Right cardiac atrium (tissue), 5 donors: ENCODE measurements around the gene LUC7L. TPM values are rescaled to one million over a fixed set of nuclear protein-coding genes. Genes with fewer than 3 reads are reported as not detected.
"Not testable (repeated sequence)": the region's sequence is repeated elsewhere in the genome, so short reads cannot be mapped to it uniquely, and the experiment has no call there.

Experiments
- ATAC-seq, 2 donors: fragments of 200-7000 bp; cut with Tn5 transposase; one replicate each; pipeline versions ENCODE4 v1.8.0 to v1.9.1; 2020; ENCODE audit warnings: moderate library complexity in 2 of 2, mild to moderate bottlenecking in 1 of 2
- DNase-seq, 3 donors: peaks; one replicate each; pipeline ENCODE4 v3.0.0-alpha.2; 2020
- H3K27ac ChIP-seq: one replicate; pipeline ENCODE4 v1.5.1; 2013; ENCODE audit warnings: mild to moderate bottlenecking, low read length, control low read depth, moderate library complexity
- H3K27me3 ChIP-seq: one replicate; pipeline ENCODE4 v1.6.1; 2013; ENCODE audit not compliant: control insufficient read depth, insufficient read depth
- H3K4me1 ChIP-seq: one replicate; pipeline ENCODE4 v1.6.1; 2013; ENCODE audit warnings: low read length; ENCODE audit not compliant: control insufficient read depth, insufficient read depth
- H3K4me3 ChIP-seq: one replicate; pipeline ENCODE4 v1.5.1; 2013; ENCODE audit warnings: low read length, control low read depth
- H3K9me3 ChIP-seq: one replicate; pipeline ENCODE4 v1.6.1; 2013; ENCODE audit warnings: low read length; ENCODE audit not compliant: control insufficient read depth
- WGBS: extraction: QIAGEN DNeasy Blood & Tissue Kit; methylation state at CpG from one replicate; pipeline ENCODE4 v1.1.7; 2013; 5-methylcytosine and 5-hydroxymethylcytosine counted together
- intact Hi-C, 4 donors: fragments of 100-400 bp; cut with DNase I; formaldehyde crosslinking; loops; one replicate each; pipeline versions ENCODE4 v1.11.0 to v1.14.0; 2022 to 2023
- polyA plus RNA-seq: library from polyadenylated mRNA; stranded (reverse); fragments of 200-250 nt; gene quantifications from one replicate; pipeline ENCODE4 v1.2.3, GENCODE V29; 2013
- total RNA-seq, 4 donors: library from RNA; stranded (reverse); fragmentation: NEBNext Ultra II Directional; extraction: Animal tissue kit (Norgen Biotek cat#: 25700); gene quantifications; one replicate each; pipeline ENCODE4 v1.2.1, GENCODE V29; 2021
- donor health status: healthy with polysubstance abuse.
- donor health status: DM: no; HTN: yes; CAD: no.
- donor health status: DM: no; HTN: no; CAD: no.
- donor health status: DM: no; HTN: yes; CAD: no; lungs with severe emphysema.
- donor health status: DM: yes; HTN: yes; CAD: no.

LUC7L gene
- total and polyA plus RNA-seq, 5 donors, result 28.1 to 32.1 (median 30.9) TPM

DNA sequence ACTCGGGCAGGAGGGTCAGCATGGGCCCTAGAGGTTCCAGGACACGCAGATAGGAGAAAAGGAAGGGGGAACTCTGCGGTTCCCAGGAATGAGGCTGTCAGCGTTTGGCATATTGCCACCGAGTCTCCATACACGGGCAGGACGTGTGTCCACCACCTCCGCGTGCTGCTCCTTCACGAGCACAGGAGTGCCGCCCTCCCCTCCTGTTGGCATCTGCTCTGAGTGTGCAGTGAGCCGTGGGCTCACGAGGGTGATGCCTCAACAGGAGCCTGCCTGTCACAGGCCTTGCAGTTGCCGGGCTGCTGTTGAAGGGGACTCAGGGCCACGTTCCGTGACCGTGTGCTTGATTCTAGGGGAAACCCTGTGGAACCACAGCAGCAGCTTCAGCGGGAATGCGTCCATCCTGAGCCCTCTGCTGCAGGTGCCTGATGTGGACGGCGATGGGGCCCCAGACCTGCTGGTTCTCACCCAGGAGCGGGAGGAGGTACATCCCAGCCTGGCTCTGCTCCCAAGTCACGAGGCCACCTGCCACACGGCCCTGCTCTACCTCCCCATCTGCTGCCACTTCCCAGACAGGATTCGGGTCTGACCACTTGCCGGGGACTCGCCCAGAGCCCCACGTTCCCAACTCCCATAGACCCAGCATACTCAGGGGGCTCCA is 31.9 kb upstream of the LUC7L start:
- no peaks in the 10 kb centered on the region for H3K9me3 ChIP-seq
- H3K4me3 ChIP-seq, result no peak overlapping the region
- 73% methylated on average over 28 of the region's 28 CpGs for WGBS
- DNase-seq (peak in 2 of 3 donors; percentile 65 to 76), ATAC-seq (peak; percentile 30 to 42)
- H3K27me3 ChIP-seq, result no peaks in the 10 kb centered on the region
- no peaks in the 10 kb centered on the region for H3K4me1 ChIP-seq
- no peak overlapping the region for H3K27ac ChIP-seq
- intact Hi-C loops, result no loop called here

- Histone ChIP-seq H3K4me1 (no peaks in the 10 kb centered on the region), H3K27ac (no peak overlapping the region), H3K27me3 (no peaks in the 10 kb centered on the region), H3K9me3 (no peaks in the 10 kb centered on the region), H3K4me3 (no peak overlapping the region)
- intact Hi-C loops, result no loop called here
- ATAC-seq (no peak), DNase-seq (peak in 2 of 3 donors; percentile 30 to 41)
- WGBS, result 94% methylated on average over 19 of the region's 19 CpGs
Measured at GRCh38 chr16:260326-260725, 31.1 kb upstream of the LUC7L start.

- H3K4me3 ChIP-seq, result no peak overlapping the region
- H3K9me3 ChIP-seq, result no peaks in the 10 kb centered on the region
- intact Hi-C loops, result no loop called here
- WGBS, result 93% methylated on average over 13 of the region's 13 CpGs
- H3K27ac ChIP-seq, result no peak overlapping the region
- H3K4me1 ChIP-seq, result no peaks in the 10 kb centered on the region
- DNase-seq (peak in 2 of 3 donors; percentile 16 to 48), ATAC-seq (no peak)
- no peaks in the 10 kb centered on the region for H3K27me3 ChIP-seq
Measured at GRCh38 chr16:259814-260253, 30.6 kb upstream of the LUC7L start.

DNA sequence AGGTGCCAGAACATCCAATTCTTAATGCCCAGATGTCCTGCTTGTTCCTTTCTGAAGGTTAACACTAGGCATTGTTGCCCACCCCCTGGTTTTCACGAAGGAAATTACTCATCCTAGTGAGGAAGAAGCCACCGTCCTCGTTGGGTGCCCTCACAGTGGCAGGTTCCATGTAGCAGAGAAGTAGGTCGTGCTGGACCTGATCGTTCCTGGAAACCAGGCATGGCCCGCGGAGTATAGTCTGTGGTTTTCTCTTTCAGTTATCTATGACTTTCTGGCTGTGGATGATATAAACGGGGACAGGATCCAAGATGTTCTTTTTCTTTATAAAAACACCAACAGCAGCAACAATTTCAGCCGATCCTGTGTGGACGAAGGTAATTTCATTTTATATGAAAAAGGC is 30.0 kb upstream of the LUC7L start:
- intact Hi-C loops, result no loop called here
- no peak for DNase-seq

DNA sequence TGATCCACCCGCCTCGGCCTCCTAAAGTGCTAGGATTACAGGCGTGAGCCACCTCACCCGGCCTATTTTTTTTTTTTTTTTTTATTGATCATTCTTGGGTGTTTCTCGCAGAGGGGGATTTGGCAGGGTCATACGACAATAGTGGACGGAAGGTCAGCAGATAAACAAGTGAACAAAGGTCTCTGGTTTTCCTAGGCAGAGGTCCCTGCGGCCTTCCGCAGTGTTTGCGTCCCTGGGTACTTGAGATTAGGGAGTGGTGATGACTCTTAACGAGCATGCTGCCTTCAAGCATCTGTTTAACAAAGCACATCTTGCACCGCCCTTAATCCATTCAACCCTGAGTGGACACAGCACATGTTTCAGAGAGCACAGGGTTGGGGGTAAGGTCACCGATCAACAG is 28.8 kb upstream of the LUC7L start:
- H3K4me1 ChIP-seq, H3K27me3 ChIP-seq, H3K4me3 ChIP-seq, H3K27ac ChIP-seq, ATAC-seq, intact Hi-C loops, DNase-seq, H3K9me3 ChIP-seq: not testable (repeated sequence)
- 91% methylated on average over 11 of the region's 13 CpGs for WGBS

More for the DNA sequence above, 30.0 kb upstream of the LUC7L start:
- Histone ChIP-seq H3K4me1 (no peaks in the 10 kb centered on the region), H3K4me3 (no peak overlapping the region), H3K27ac (no peak overlapping the region), H3K9me3 (no peaks in the 10 kb centered on the region), H3K27me3 (no peaks in the 10 kb centered on the region)
- ATAC-seq, result no peak
- 78% methylated on average over 10 of the region's 10 CpGs for WGBS

DNA sequence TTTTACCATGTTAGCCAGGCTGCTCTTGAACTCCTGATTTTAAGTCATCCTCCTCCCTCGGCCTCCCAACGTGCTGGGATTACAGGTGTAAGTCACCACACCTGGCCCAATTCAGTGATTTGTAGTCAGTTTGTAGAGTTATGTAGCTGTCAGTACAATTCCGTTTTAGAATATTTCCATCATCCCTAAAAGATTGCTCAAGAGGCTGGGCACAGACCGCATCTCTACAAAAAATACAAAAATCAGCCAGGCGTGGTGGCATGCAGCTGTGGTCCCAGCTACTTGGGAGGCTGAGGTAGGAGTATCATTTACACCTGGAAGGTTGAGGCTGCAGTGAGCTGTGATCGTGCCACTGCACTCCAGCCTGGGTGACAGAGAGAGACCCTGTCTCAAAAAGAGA is 25.9 kb upstream of the LUC7L start:
- no peak overlapping the region for H3K27ac ChIP-seq
- ATAC-seq (no peak), DNase-seq (peak in 1 of 3 donors; percentile 11)
- H3K4me1 ChIP-seq, result peaks cover 2% of the 10 kb centered on the region
- intact Hi-C loops, result no loop called here
- H3K27me3 ChIP-seq, result no peaks in the 10 kb centered on the region
- 95% methylated on average over 6 of the region's 6 CpGs for WGBS
- H3K4me3 ChIP-seq, result no peak overlapping the region
- H3K9me3 ChIP-seq, result no peaks in the 10 kb centered on the region

DNA sequence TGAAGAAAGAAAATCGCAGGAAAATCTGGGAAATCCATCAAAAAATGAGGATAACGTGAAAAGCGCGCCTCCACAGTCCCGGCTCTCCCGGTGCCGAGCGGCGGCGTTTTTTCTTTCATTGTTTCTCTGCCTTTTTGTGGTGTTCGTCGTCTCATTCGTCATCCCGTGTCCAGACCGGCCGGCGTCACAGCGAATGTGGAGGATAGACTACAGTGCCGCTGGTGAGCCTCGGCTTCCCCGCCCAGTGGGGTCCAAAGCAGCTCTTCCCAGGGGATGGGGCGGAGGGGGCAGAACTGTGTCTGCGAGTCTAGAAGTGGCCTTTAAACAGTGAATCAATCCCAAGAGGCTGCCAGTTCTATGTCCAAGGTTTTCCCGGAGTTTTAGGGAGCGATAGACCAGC is 25.2 kb upstream of the LUC7L start:
- intact Hi-C loops, result no loop called here
- Histone ChIP-seq H3K27me3 (no peaks in the 10 kb centered on the region), H3K4me1 (peaks cover 2% of the 10 kb centered on the region), H3K27ac (no peak overlapping the region), H3K4me3 (no peak overlapping the region), H3K9me3 (no peaks in the 10 kb centered on the region)
- WGBS, result 97% methylated on average over 25 of the region's 25 CpGs
- DNase-seq (peak in 2 of 3 donors; percentile 46 to 51), ATAC-seq (no peak)

- no peaks in the 10 kb centered on the region for H3K27me3 ChIP-seq
- no peak overlapping the region for H3K27ac ChIP-seq
- H3K4me1 ChIP-seq, result peaks cover 2% of the 10 kb centered on the region
- WGBS, result 80% methylated on average over 6 of the region's 6 CpGs
- intact Hi-C loops, result no loop called here
- H3K4me3 ChIP-seq, result no peak overlapping the region
- ATAC-seq (peak; percentile 37 to 55), DNase-seq (peak in 2 of 3 donors; percentile 11 to 25)
- H3K9me3 ChIP-seq, result no peaks in the 10 kb centered on the region
Measured at GRCh38 chr16:253833-254232, 24.6 kb upstream of the LUC7L start.

DNA sequence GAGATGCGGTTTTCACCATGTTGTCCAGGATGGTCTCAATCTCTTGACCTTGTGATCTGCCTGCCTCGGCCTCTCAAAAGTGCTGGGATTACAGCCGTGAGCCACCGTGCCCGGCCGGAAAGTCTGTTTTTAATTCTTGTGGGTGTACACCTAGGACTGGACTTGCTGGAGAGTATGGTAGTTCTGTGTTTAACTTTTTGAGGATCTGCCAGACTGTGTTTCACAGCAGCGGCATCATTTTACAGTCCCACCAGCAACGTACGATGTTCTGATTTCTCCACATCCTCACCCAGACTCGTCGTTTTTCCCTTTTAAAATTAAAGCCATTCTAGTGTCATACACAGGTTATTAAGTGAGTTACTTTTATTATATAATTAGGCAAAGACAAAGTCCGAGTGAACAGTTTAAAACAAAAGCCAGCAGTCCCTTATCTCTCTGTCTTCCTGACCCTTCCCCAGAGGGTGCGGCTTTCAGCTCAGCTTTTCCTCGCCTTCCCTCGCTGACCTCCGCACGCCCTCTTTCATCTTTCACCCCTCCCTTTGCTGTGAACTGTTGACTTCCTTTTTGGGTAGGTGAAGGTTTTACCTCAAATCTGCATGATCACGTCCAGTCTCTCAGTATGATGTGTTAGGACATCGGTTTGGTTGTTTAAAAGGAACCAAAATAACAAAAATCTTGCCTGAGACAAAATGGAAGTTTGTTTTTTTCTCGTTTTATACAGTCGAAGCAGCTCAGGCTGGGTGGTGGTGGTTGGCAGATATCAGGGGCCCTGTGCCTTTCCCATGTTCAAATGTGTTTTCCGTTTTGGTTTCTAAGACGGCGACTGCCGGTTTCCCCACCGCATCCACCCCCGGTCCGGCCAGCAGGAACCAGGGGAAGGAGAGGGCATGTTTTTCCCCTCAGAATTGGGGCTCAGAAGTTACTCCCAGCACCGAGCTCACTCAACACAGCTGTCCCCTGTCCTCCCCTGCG is 23.4 kb upstream of the LUC7L start:
- intact Hi-C loops, result no loop called here
- Histone ChIP-seq H3K9me3 (no peaks in the 10 kb centered on the region), H3K4me1 (peaks cover 2% of the 10 kb centered on the region), H3K27ac (peak overlapping the region; percentile 77), H3K27me3 (no peaks in the 10 kb centered on the region), H3K4me3 (no peak overlapping the region)
- peak; percentile 39 to 61 (median 55) for DNase-seq
- ATAC-seq, result peak; percentile 68 to 94
- 50% methylated on average over 30 of the region's 30 CpGs for WGBS

DNA sequence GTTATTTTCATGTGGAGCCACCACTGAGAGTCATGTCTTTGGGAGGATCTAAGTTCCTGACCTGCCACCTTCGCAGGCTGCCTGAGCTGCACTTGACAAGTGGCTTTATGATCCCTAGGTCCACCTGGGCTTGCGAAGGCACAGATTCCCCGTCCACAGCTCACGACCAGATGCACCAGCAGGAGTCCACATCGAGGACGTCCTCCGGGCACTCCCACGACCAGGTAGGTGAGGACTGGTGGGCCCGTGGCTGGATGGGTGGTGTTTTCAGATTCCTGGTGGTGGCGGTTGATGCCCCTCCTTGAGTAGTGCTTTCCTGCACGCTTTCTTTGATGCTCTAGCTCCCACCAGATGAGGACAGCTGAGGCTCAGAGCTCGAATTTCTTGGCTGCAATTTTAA is 20.2 kb upstream of the LUC7L start:
- peaks cover 2% of the 10 kb centered on the region for H3K4me1 ChIP-seq
- DNase-seq (peak in 2 of 3 donors; percentile 35 to 56), ATAC-seq (no peak)
- no peak overlapping the region for H3K4me3 ChIP-seq
- intact Hi-C loops, result no loop called here
- no peaks in the 10 kb centered on the region for H3K9me3 ChIP-seq
- 91% methylated on average over 12 of the region's 12 CpGs for WGBS
- H3K27ac ChIP-seq, result no peak overlapping the region
- no peaks in the 10 kb centered on the region for H3K27me3 ChIP-seq

DNA sequence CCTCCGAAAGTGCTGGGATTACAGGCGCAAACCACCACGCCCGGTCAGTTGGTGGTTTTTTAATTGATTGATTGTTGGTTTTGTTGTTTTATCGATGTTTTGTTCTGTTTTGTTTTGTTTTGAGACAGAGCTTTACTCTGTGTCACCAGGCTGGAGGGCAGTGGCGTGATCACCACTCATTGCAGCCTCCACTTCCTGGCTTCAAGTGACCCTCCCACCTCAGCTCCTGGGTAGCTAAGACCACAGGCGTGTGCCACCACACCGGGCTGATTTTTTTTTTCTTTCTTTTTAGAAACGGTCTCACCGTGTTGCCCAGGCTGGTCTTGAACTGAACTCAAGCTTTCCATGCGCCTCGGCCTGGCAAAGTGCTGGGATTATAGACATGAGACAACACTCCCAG is 17.8 kb upstream of the LUC7L start:
- intact Hi-C loops, result no loop called here
- ATAC-seq, result no peak

More for the DNA sequence above, 17.8 kb upstream of the LUC7L start:
- DNase-seq, result peak in 1 of 3 donors; percentile 2
- Histone ChIP-seq H3K27me3 (no peaks in the 10 kb centered on the region), H3K27ac (no peak overlapping the region), H3K4me1 (no peaks in the 10 kb centered on the region), H3K9me3 (no peaks in the 10 kb centered on the region), H3K4me3 (no peak overlapping the region)
- 95% methylated on average over 12 of the region's 12 CpGs for WGBS
